ENCODE results near the gene BARHL2.

BARHL2 gene

GRCh38 chr1:90716552-90717355 lies at the start of gene BARHL2:
Gene BARHL2 (minus strand): TSS chr1:90717302. CDS start chr1:90717195, 107 bp downstream.
- DNase-seq (ENCODE audit: low read depth in 3 of 3): no peak

- no peak for DNase-seq (ENCODE audit: low read depth in 3 of 3)
Measured at GRCh38 chr1:90763930-90764329, 46.8 kb upstream of the BARHL2 start.

GRCh38 chr1:90763506-90763905 lies 46.4 kb upstream of the BARHL2 start:
- DNase-seq (ENCODE audit: low read depth in 3 of 3): no peak

GRCh38 chr1:90761781-90762589 lies 44.9 kb upstream of the BARHL2 start:
- DNase-seq (ENCODE audit: low read depth in 3 of 3): no peak

GRCh38 chr1:90761156-90761555 lies 44.1 kb upstream of the BARHL2 start:
- no peak for DNase-seq (ENCODE audit: low read depth in 3 of 3)

- DNase-seq (ENCODE audit: low read depth in 3 of 3): no peak
Measured at GRCh38 chr1:90753556-90753955, 36.5 kb upstream of the BARHL2 start.

- DNase-seq (ENCODE audit: low read depth in 3 of 3): no peak
Measured at GRCh38 chr1:90748668-90749067, 31.6 kb upstream of the BARHL2 start.

GRCh38 chr1:90746857-90747256 lies 29.8 kb upstream of the BARHL2 start:
- no peak for DNase-seq (ENCODE audit: low read depth in 3 of 3)

- no peak for DNase-seq (ENCODE audit: low read depth in 3 of 3)
Measured at GRCh38 chr1:90745972-90746371, 28.9 kb upstream of the BARHL2 start.

GRCh38 chr1:90732136-90732535 lies 15.0 kb upstream of the BARHL2 start:
- DNase-seq (ENCODE audit: low read depth in 3 of 3): no peak

- DNase-seq (ENCODE audit: low read depth in 3 of 3): no peak
Measured at GRCh38 chr1:90731382-90732050, 14.4 kb upstream of the BARHL2 start.

- DNase-seq (ENCODE audit: low read depth in 3 of 3): no peak
Measured at GRCh38 chr1:90730243-90731022, 13.3 kb upstream of the BARHL2 start.

GRCh38 chr1:90729504-90730242 lies 12.6 kb upstream of the BARHL2 start:
- no peak for DNase-seq (ENCODE audit: low read depth in 3 of 3)

GRCh38 chr1:90728502-90729287 lies 11.6 kb upstream of the BARHL2 start:
- no peak for DNase-seq (ENCODE audit: low read depth in 3 of 3)

GRCh38 chr1:90727917-90728501 lies 10.9 kb upstream of the BARHL2 start:
- no peak for DNase-seq (ENCODE audit: low read depth in 3 of 3)

GRCh38 chr1:90726986-90727480 lies 9.9 kb upstream of the BARHL2 start:
- no peak for DNase-seq (ENCODE audit: low read depth in 3 of 3)

GRCh38 chr1:90726425-90726985 lies 9.4 kb upstream of the BARHL2 start:
- DNase-seq (ENCODE audit: low read depth in 3 of 3): no peak

- no peak for DNase-seq (ENCODE audit: low read depth in 3 of 3)
Measured at GRCh38 chr1:90725657-90726424, 8.7 kb upstream of the BARHL2 start.

Data from stimulated activated CD4-positive, alpha-beta T cell treated with anti-CD3 and anti-CD28 coated beads, TNF-alpha, amount 100 ng/mL, for 48 hours (primary cell).